NCI-H510A treated with DMSO at 0.1 percent for 48 hours (cell line): ENCODE data around the gene TTYH3.
"Not testable (repeated sequence)": the region's sequence is repeated elsewhere in the genome, so short reads cannot be mapped to it uniquely, and the experiment has no call there.

Source experiments
- DNase-seq: peaks from one replicate; lab custom pipeline; 2025; lab: John Stamatoyannopoulos, UW

Gene TTYH3

DNA sequence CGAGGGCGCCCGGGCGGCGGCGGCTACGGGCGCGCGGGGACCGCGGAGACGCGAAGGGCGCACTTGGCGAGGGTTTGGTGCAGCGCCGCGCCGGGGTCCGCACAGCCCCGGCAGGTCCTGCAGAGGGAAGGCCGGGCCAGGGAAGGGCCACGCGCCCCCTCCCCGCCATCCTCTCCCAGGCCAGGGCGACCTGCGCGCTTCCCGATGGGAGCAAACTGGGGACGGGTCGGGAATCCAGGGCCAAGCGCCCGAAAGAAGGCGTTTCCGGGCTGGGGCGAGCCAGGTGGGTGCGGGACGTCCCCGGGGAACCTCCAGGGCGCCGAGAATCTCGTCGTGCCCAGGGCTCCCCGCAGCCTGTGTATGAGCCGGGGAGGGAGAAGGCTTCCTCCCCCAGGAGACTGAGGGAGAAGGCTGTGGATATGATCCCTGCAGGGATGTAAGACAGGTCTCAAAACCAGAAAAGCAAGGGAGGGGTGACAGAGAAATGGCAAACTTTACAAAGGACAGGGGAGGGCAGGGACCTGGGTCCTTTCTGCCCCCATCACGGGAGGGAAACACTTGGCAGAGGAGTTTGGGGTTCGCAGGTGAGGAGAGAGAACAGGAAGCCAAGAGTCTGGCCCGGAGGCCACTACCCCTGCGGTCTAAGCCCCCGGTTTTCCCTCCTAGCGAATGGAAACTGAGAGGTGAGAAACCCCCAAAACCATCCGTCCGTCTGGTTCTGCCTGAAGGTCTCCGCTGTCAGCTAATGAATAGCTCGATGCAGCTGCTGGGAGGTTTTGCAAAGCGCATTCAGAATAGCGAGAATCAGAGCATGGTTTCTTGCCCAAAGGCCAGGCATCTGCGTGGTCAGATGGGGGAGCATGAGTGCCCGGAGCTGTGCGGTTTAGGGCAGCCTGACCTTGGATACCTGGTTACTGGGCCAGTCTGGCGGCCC lies 56.9 kb downstream of the TTYH3 start:
- DNase-seq = no peak

DNA sequence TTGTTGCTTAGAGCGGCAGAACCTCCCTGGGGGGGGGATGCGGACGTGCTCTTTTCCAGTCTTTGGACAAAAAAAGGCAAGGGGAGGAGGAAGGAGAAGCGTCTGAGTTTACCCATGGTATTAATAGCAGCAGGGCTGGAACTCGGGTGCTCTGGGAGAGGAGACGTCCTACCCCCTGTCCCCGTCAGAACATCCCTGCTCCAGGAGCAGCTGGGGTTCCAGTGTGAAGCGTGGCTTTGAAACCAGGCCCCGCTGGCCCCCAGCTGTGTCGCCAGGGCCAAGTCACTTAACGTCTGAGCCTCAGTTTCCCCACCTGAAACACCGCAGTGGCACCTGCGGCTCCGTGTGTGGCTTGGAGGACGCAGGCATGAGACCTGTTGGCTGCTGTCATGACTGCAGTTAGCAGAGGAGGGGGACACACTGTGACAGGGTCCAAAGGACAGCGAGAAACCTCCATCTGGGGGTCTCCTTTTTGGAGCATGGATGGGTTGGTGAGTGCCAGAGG lies 57.6 kb downstream of the TTYH3 start:
- DNase-seq = no peak

DNA sequence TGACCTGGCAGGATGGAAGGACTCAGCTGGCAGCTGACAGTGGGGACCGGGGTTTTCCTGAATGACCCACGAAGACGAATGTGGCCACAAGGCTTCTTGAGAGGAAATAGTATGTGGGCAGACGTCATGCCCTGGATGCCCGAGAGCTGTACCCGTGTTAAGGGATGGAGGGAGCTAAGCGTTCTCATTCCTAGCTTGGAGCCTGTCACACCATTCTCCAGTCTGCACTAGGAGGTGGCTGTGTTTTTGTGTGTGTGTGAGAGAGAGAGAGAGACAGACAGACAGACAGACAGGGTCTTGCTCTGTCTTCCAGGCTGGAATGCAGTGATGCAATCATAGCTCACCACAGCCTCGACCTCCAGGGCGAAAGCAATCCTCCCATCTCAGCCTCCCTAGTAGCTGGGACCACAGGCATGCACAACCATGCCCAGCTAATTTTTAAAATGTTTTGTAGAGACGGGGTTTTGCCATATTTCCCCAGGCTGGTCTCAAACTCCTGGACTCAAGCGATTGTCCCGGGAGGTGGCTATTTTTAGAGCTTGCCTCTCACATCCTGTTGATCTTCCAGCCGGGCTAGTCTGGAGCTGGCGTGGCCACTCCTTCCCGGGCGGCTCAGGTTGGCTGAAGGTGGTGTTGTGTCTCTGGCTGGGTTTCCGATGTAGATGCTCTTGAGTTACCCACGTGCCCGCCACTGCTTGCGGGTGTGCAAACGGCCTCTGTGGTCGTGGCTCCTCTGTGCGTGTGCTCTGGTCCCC lies 58.3 kb downstream of the TTYH3 start:
- no peak for DNase-seq

DNA sequence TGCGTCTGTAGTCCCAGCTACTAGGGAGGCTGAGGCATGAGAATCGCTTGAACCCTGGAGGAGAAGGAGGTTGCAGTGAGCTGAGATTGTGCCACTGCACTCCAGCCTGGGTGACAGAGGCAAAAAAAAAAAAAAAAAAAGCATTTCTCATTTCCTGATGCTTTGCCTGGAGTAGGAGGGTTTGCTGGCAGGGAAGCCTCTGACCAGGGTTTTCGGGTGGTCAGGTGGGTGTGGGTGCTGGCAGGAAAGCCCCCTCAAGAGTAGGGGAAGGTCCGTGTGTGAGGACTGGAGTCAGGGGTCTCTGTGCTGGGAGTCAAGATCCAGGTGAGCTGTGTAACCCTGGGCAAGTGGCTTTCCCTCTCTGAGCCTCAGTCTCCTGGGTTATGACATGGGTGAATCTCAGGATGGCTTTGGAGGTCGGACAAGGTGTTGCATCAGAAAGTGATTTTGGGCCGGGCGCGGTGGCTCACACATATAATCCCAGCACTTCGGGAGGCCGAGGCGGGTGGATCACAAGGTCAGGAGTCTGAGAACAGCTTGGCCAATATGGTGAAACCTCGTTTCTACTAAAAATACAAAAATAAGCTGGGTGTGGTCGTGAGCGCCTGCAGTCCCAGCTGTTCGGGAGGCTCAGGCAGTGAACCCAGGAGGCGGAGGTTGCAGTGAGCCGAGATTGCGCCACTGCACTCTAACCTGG lies 59.4 kb downstream of the TTYH3 start:
- DNase-seq = no peak

DNA sequence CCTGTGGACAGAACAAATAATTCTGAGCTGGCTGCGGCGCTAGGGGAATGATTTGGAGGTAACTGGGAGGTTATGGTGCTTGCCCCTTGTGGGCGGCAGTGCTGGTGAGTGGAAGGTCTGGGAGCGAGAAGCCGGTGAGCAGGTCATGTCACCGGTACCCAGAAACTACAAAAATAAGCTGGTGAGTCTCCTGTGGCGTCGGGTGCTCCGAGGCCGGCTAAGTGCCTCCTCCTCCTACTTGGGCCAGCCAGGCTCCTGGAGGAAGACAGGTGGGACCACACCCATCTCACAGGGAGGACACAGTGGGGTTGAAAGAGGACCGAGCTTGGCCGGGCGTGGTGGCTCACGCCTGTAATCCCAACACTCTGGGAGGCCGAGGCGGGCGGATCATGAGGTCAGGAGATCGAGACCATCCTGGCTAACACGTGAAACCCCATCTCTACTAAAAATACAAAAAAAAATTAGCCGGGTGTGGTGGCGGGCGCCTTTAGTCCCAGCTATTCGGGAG lies 60.2 kb downstream of the TTYH3 start:
- not testable (repeated sequence) for DNase-seq

DNA sequence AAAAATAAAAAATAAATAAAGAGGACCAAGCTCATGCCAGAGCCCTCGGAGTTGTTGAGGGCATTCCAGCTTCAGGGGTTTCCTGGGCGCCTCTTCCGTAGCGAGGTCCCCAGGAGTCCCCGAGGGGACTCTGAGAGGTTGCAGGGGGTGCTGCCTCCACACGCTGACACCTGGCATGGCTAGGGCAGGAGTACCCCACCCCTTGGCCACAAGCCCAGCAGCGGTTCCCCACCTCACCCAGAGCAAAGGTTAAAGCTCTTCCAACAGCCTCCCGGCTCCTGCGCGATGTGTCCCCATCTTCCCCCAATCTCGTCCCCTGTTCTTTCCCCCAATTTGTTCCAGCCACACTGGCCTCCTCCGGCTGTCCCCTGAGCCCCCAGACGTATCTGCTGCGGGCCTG lies 60.8 kb downstream of the TTYH3 start:
- DNase-seq = no peak

DNA sequence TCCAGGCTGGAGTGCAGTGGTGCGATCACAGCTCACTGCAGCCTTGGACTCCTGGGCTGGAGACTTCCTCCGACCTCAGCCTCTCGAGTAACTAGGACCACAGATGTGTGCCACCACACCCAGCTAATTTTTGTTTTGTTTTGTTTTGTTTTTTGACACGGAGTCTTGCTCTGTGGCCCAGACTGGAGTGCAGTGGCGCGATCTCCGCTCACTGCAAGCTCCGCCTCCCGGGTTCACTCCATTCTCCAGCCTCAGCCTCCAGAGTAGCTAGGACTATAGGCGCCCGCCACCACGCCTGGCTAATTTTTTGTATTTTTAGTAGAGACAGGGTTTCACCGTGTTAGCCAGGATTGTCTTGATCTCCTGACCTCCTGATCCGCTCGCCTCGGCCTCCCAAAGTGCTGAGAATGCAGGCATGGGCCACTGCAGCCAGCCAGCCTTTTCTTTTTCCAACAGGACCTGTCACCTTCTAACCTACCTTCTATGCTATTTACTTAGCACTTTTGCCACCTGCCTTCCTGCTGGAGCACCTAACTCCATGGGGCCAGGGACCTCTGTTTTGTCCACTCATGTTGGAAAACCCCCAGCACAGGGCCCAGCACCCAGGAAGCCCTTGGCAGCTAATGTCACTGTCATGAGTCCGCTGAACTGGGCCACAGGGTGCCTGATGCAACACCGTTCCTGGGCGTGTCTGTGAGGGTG lies 61.8 kb downstream of the TTYH3 start:
- peak; percentile 17 for DNase-seq

DNA sequence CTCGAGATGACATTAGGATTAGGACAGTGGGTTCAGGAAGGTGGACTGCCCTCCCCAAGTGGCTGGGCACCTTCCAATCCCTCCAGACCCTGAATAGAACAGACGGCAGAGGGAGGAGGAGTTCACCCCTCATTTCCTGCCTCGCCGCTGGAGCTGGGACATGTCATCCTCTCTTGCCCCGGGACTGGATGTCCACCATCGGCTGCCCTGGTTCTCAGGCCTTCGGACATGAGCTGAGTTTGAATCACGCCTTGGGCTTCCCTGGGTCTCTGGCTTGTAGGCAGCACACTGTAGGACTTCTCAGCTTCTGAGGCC lies 62.3 kb downstream of the TTYH3 start:
- not testable (repeated sequence) for DNase-seq

DNA sequence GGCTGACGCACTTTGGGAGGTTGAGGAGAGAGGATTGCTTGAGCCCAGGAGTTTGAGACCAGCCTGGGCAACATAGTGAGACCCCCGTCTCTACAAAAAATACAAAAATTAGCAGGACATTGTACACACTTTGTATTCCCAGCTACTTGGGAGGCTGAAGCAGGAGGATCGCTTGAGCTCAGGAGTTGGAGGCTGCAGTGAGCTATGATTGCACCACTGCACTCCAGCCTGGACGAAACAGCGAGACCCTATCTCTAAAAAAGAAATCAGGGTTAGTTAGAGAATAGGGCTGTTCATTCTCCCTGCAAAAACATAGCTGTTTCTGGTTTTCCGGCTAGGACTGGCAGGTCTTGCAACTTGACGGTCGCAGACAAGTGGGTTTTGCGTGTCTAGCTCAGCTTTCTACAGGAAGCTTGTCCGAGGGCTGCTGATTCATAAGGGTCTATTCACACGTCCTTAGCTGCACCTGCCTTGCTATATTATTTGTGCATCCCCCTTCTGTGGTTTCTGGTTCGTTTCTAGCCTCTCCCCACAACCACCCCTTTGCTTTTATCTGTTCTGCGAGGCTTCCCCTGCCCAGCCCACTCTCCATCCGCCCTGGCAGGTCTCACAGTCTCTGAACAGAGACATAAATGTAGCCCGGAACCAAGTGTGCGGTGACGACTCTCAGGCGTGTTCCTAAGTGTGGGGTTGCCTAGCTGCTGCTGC lies 66.9 kb downstream of the TTYH3 start:
- DNase-seq = peak; percentile 45

DNA sequence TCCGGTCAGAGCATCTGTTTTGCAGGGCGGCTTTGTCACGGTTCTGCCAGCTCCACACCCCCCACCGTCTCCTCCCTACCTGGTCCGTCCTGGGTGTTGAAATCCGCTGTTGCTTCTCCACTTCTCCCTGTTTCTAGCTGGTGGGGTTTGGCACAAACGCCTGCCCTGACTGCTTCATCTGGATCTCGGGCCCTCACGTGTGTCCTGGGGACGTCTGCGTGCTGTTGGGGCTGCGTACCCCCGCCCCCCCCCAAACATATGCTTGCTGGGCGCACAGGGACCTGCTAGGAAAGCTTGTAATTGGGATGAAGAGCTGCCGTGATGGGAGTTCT lies 67.5 kb downstream of the TTYH3 start:
- DNase-seq = no peak

DNA sequence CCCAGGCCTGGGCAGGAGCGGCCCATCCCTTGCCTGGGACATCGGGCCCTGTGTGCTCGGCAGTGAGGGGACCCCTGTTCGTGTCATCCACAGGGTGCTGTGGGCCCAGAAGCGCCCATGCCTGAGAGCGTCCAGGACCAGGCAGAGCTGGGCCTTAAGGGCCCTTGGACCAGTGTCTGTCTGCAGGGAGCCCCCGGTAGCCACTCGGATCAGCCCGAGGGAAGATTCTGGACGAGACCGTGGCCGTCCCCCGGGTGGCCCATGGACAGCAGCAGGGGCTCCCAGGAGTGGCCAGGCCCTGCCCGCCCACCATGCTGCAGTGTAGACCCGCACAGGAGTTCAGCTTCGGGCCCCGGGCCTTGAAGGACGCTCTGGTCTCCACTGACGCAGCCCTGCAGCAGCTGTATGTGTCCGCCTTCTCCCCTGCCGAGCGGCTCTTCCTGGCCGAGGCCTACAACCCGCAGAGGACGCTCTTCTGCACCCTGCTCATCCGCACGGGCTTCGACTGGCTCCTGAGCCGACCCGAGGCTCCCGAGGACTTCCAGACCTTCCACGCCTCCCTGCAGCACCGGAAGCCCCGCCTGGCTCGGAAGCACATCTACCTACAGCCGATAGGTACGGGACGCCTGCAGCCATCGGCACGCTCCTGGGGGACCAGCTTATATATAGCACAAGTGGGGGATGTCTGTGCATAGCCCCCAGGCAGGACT lies 68.5 kb downstream of the TTYH3 start:
- DNase-seq = no peak

DNA sequence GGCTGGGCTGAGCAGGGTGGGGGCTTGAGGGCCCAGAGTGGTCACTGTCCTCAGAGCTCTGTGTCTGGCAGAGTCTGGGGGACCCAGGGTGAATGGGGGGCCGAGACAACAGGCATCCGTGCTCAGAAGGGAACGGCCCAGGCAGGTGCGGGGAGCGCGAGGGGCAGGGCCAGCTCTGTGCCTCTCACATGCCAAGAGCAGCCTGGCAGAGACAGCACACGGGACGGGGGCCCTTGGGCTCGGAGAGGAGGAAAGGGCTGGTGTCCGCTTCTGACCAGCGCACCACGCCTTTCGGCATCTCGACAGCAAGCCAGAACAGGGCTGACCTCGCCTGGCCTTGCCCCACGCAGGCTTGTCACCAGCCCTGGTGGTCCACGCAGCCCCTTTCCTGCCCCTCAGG lies 69.6 kb downstream of the TTYH3 start:
- no peak for DNase-seq

DNA sequence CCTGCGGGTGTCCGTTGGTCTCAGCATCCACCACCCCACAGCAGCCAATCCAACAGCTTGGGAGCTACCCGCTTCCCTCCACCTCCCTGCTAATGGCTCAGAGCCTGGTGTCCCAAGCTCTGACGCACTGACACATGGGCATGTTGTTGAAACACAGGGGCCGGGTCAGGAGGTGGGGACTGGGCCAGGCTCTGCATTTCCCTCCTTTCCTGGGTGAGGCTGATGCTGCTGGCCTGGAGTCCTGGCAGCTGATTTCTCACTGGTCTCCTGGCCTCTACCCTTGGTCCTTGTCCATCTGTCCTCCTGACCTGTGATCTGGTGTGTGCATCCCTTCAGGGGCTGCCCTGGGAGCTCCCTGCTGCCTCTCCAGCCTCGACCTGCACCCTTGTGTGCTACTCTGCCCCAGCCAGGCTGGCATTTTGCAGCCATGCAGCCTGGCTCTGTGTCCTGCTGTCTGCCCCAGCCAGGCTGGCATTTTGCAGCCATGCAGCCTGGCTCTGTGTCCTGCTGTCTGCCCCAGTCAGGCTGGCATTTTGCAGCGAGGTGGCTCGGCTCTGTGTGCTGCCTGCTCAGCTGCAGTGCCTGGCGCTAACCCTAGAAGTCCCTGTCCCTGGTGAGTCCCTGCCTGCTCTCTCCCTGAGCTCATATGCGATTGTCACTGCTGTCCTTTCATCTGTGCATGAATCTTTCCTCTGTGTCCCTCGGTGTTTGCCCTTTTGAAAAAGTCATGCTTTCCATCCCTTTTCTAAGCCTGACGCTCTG lies 70.2 kb downstream of the TTYH3 start:
- DNase-seq = no peak

DNA sequence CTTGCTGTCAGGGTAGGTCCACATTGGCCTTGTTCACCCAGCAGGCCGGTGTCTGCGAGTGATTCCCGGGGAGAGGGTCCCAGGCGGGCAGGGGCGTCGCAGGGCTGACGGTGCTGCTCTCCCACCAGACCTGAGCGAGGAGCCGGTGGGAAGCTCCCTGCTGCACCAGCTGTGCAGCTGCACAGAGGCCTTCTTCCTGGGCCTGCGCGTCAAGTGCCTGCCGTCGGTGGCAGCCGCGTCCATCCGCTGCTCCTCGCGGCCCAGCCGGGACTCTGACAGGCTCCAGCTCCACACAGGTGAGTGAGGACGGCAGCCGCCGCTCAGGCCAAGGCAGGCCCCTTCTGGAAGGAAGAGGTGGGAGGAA lies 70.8 kb downstream of the TTYH3 start:
- peak; percentile 10 for DNase-seq

DNA sequence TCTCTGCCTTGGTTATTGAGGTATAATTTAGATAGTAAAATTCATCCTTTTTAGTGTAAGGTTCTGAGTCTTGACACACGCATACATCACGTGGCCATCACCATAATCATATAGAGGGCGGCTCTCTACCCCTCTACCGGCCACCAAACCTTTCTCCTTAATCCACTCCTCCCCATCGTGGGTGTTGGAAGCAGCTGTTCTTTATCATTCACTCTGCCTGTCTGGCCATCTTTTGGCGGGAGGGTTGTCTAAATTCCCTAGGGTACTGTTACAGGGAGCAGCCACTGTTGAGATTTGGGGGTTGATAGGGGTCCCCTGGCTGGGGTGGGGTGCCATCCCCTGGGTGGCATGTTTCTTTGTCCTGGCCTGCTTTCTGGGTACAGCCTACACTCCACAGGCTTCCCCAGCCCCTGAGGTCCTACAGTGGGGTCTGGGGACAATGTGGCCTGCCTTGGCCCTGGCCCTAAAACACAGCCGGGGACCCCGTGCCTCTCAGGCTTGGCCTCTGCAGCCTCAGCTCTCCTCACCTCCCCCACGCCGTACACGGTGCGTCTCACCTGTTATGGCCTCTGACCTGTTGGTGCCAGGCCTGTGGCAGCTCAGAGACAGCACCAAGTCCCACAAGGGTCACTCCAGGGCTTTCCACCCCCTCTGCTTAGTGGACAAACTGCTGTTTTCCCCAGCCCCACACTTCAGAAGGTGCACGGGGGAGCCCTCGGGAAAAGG lies 73.7 kb downstream of the TTYH3 start:
- no peak for DNase-seq

DNA sequence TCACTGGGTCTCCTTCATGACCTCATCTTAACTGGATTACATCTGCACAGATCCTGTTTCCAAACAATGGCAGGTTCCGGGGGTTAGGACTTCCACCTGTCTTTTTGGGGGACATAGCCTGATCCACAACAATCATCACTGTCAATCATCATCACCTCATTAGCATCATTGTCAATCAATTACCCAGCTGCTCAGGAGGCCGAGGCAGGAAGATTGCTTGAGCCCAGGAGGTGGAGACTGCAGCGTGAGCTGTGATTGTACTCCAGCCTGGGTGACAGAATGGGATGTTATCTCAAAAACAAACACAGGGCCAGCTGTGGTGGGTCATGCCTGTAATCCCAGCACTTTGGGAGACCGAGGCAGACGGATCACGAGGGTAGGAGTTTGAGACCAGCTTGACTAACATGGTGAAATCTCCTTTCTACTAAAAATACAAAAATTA lies 74.9 kb downstream of the TTYH3 start:
- DNase-seq = no peak

DNA sequence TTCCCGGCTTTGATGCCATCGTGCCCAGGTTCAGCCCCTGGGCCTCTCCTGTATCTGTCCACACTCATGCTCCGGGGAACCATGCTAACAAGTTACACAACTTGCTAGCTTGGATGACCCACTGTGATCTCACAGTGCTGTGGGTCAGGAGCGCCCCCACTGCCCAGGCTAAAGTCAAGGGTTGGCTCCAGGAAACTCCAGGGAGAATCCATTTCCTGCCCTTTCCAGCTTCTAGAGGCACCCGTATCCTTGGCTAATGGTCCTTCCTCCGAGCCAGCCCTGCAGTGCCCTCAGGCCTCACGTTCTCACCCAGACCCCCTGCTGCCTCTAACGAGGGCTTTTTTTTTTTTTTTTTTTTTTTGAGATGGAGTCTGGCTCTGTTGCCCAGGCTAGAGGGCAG lies 75.7 kb downstream of the TTYH3 start:
- no peak for DNase-seq

DNA sequence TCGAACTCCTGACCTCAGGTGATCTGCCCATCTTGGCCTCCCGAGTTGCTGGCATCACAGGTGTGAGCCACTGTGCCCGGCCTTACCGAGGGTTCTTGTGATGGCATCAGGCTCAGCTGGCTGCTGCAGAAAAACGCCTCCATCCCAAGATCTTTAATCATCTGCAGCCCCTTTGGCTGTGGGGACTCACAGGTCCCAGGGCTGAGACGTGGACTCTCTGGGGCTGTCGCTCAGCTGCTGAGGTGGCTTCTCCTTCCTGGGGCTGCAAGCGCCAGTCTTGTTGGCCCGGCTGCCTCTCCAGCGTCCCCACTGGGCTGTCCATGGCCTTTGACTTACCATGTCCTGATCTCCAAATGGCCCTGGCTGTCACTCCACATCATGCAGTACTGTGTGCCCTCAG lies 76.3 kb downstream of the TTYH3 start:
- DNase-seq = no peak
